Globus pallidus (tissue), 1 donor: ENCODE results near the gene SLC50A1.

Experiments
- DNase-seq: peaks from one replicate; pipeline ENCODE4 v3.0.0-alpha.2; 2015; ENCODE audit warnings: low spot score

The SLC50A1 gene

DNA sequence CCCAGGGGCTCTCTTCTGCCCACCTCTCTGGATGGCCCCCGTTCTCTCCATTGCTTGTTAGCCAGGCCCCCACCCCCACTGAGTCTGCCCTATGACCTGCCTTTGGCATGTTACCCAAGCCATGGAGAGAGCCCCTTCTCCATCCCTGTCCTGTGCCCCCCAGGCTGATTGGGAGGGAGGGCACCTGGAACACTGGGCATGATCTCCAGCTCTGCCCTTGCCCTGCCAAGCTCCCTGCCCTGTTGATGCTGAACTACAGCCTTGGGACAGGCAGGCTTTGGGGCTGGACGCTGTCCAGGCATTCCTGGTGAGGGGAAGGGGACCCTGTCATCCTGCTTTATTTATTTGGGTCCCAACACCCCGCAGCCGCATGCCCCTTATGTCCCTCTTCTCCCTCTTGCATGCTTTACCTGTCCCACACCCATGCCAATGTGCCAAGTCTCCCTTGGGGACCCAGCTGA is 48.7 kb downstream of the SLC50A1 start:
- no peak for DNase-seq

DNA sequence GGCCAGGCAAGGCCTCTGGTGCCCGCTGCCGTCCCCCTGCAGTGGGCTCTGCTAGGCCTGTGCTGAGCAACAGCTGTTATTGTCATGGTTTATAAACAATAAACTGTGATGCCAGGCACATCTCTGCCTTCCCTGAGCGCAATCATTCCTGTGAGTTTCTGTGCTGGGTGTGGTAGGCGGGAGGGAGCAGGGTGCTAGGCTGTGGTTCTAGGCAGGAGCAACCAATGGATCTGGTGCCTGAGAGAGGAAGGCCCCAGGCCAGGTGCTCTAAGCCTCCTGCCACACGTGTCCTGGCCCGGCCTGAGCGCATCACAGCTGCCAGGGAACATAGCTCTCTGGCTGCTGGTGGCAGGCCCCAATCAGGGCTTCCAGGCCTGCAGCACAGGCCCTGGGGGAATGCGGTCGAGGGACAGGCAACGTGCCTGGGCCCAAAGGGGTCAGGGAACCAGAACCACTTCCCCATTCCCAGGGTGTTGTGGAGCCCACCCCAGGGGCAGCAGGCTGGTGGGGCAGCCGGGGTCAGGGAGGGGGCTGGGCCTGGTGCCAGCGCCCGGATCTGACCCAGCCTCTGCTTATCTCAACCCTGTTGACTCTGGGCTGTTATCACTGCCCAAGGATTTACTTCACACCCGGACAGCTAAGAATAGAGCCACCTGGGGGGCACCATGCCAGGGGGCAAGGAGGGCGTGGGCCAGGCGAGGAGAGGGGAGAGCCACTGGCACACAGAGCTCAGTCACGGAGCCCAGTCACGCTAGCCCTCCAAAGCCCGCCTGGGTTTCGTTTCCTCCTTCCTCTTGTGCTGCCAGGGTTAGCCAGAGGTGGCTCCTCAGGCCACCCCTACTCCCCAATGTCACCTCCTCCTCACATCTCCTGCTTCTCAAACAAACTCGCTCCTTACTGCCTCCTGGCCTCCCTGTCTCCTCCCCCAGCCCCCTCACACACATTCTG is 49.5 kb downstream of the SLC50A1 start:
- DNase-seq: no peak

DNA sequence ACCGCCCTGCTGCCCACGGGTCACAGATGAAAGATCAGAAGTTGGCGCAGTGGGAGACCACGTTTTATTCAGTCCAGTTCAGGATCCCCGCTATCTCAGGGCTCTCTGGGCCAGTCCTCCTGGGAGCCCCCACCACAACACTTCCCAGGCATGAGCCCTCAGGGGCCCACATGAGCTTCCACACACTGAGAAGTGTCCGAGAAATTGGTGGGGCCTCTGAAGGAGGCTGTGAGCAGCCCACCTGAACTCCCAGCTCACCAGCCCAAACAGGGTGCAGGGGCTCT is 50.1 kb downstream of the SLC50A1 start:
- DNase-seq: no peak

GRCh38 chr1:155186067-155186793 is 50.6 kb downstream of the SLC50A1 start:
- DNase-seq: no peak

DNA sequence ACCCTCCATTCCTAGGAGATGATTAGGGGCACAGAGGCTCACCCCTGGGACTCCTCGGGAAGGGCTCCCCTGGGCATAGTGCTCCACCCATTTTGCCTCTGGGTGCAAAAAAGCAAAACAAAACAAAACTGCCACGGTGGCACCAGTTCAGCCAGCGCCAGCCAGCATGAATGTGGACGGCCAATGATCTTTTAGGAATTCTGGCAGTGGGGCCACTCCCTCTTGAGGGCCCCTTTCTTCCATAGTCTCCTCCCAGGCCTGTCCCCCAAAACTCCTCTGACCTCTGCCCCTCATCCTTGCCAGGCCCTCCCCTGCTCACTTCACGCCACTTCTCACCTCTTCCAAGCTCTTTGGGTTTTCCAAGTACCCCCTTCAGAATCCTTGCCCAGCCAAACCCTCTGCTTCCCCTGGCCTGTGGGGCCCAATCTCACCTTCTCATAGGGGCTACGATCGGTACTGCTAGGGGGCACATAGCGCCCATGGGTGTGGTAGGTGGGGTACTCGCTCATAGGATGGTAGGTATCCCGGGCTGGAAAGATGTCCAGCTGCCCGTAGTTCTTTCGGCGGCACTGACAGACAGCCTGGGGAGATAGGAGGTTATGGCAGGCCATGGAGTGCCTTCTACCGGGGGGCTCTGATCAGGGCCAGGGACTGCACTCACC is 51.3 kb downstream of the SLC50A1 start:
- DNase-seq: no peak

GRCh38 chr1:155187456-155187891 is 51.8 kb downstream of the SLC50A1 start:
- DNase-seq: no peak

- no peak for DNase-seq
Measured at GRCh38 chr1:155188268-155188667, 52.6 kb downstream of the SLC50A1 start.
